Neuronal stem cell (in vitro differentiated cells): ENCODE data around the gene CUL1.

Experiments used
- DNase-seq: peaks from one replicate; pipeline ENCODE4 v3.0.0-alpha.2; 2013; ENCODE audit warnings: low spot score
- H2AFZ ChIP-seq: one replicate; pipeline ENCODE4 v1.6.1; 2013; ENCODE audit warnings: mild to moderate bottlenecking, low read length, inconsistent platforms
- H2AK5ac ChIP-seq: 2 replicates; pipeline ENCODE4 v1.6.1; 2013; ENCODE audit warnings: low read depth, mild to moderate bottlenecking, inconsistent platforms, low read length, moderate library complexity, mixed read lengths
- H2BK120ac ChIP-seq: 2 replicates; pipeline ENCODE4 v1.6.1; 2013; ENCODE audit warnings: low read depth, mild to moderate bottlenecking, inconsistent platforms, low read length, moderate library complexity, mixed read lengths
- H2BK12ac ChIP-seq: one replicate; pipeline ENCODE4 v1.6.1; 2013; ENCODE audit warnings: low read length, inconsistent platforms
- H2BK15ac ChIP-seq: 2 replicates; pipeline ENCODE4 v1.6.1; 2013; ENCODE audit warnings: mild to moderate bottlenecking, low read length, inconsistent platforms, mixed read lengths
- H2BK5ac ChIP-seq: one replicate; pipeline ENCODE4 v1.6.1; 2013; ENCODE audit warnings: inconsistent platforms, mild to moderate bottlenecking, low read length, moderate library complexity
- H3K14ac ChIP-seq: one replicate; pipeline ENCODE4 v1.6.1; 2013; ENCODE audit warnings: low read length, inconsistent platforms
- H3K18ac ChIP-seq: 2 replicates; pipeline ENCODE4 v1.6.1; 2013; ENCODE audit warnings: low read length, inconsistent platforms
- H3K23ac ChIP-seq: 2 replicates; pipeline ENCODE4 v1.6.1; 2013; ENCODE audit warnings: low read depth, mild to moderate bottlenecking, mixed read lengths, low read length, inconsistent platforms; ENCODE audit not compliant: poor library complexity
- H3K27ac ChIP-seq: replicated peaks from 3 replicates; pipeline ENCODE4 v1.5.1; 2013; ENCODE audit warnings: low read length, inconsistent platforms
- H3K27me3 ChIP-seq, 3 experiments: 2 replicates each; pipeline ENCODE4 v1.6.1; 2013; ENCODE audit warnings: low read length in 3 of 3, mild to moderate bottlenecking in 2 of 3, inconsistent platforms in 1 of 3, low read depth in 1 of 3, mixed read lengths in 1 of 3, moderate library complexity in 1 of 3; ENCODE audit not compliant: control insufficient read depth in 3 of 3, insufficient read depth in 3 of 3
- H3K36me3 ChIP-seq, 2 donors: replicated peaks in 1 of 2; 2 replicates each; pipeline ENCODE4 v1.6.1; 2013; ENCODE audit warnings: low read length in 2 of 2; ENCODE audit not compliant: control insufficient read depth in 2 of 2, insufficient read depth in 2 of 2
- H3K4ac ChIP-seq: 2 replicates; pipeline ENCODE4 v1.6.1; 2013; ENCODE audit warnings: inconsistent platforms, mild to moderate bottlenecking, low read length, moderate library complexity
- H3K4me1 ChIP-seq, 2 donors: 1 replicate in 1 of 2; 2 replicates in 1 of 2; pipeline ENCODE4 v1.6.1; 2013; ENCODE audit warnings: low read length in 2 of 2, low read depth in 1 of 2; ENCODE audit not compliant: control insufficient read depth in 2 of 2, insufficient read depth in 1 of 2
- H3K4me2 ChIP-seq: one replicate; pipeline ENCODE4 v1.6.1; 2013; ENCODE audit warnings: mild to moderate bottlenecking, low read length, inconsistent platforms; ENCODE audit not compliant: insufficient read depth, poor library complexity, severe bottlenecking
- H3K4me3 ChIP-seq, 2 donors: 2 replicates each; pipeline ENCODE4 v1.5.1; 2013; ENCODE audit warnings: low read length in 2 of 2, mild to moderate bottlenecking in 2 of 2, inconsistent platforms in 1 of 2, moderate library complexity in 1 of 2
- H3K79me1 ChIP-seq: one replicate; pipeline ENCODE4 v1.6.1; 2013; ENCODE audit warnings: low read depth, mild to moderate bottlenecking, inconsistent platforms, low read length, moderate library complexity
- H3K9ac ChIP-seq: one replicate; pipeline ENCODE4 v1.6.1; 2013; ENCODE audit warnings: mild to moderate bottlenecking, low read depth, low read length, inconsistent platforms; ENCODE audit not compliant: poor library complexity
- H3K9me3 ChIP-seq, 2 donors: replicated peaks in 1 of 2; 2 replicates each; pipeline versions ENCODE3 to v1.6.1; 2013; ENCODE audit warnings: low read length in 2 of 2, mild to moderate bottlenecking in 2 of 2, inconsistent platforms in 1 of 2, low read depth in 1 of 2, mixed read lengths in 1 of 2, moderate library complexity in 1 of 2; ENCODE audit not compliant: control insufficient read depth in 2 of 2, insufficient read depth in 1 of 2
- H4K8ac ChIP-seq: one replicate; pipeline ENCODE4 v1.6.1; 2013; ENCODE audit warnings: low read depth, mild to moderate bottlenecking, inconsistent platforms, low read length, moderate library complexity
- H4K91ac ChIP-seq: one replicate; pipeline ENCODE4 v1.6.1; 2013; ENCODE audit warnings: low read length, low read depth, mild to moderate bottlenecking, inconsistent platforms; ENCODE audit not compliant: poor library complexity
- WGBS, 2 donors: extraction: QIAGEN DNeasy Blood & Tissue Kit; methylation state at CpG; one replicate each; pipeline ENCODE4 v1.1.7; 2013; ENCODE audit warnings: missing lambda C conversion rate in 2 of 2, mixed read lengths in 1 of 2; ENCODE audit not compliant: insufficient read length in 2 of 2, insufficient replicate concordance in 1 of 2; ENCODE audit errors: extremely low coverage in 2 of 2; 5-methylcytosine and 5-hydroxymethylcytosine counted together

The CUL1 gene

DNA sequence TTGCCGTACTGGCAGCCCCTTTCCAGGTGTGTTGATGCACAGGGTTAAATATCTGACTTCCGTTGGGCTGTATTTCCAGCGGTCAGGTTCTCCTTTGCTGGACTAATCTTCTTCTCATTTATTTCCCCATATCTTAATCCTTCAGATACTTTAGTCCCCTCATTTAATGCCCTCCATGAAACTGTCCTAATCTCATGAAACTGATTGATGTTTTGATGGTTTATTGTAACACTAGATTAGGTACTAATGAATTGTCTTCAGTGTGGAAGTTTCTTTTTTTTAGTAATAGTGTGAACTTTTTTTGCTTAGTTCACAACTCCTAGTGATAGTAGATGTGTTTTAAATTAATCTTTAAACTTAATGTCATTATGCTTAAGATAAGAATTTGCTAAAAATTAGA is 6.3 kb downstream of the CUL1 start:
- H3K4me2 ChIP-seq, result no peak overlapping the region
- no peak overlapping the region for H4K8ac ChIP-seq
- H3K79me1 ChIP-seq, result peaks cover 3% of the 10 kb centered on the region
- no CpG with 5 or more reads among the region's 3 CpGs for WGBS, 2 donors
- H4K91ac ChIP-seq, result no peak overlapping the region
- no peak overlapping the region for H3K27ac ChIP-seq
- H2AK5ac ChIP-seq, result no peak overlapping the region
- H3K9me3 ChIP-seq, result no peaks in the 10 kb centered on the region
- no peak overlapping the region for H3K4me3 ChIP-seq
- no peak for DNase-seq
- no peak overlapping the region for H3K4ac ChIP-seq
- no peak overlapping the region for H2BK5ac ChIP-seq
- peaks cover 0 to 4% of the 10 kb centered on the region in 2 donors for H3K36me3 ChIP-seq
- no peak overlapping the region for H2BK12ac ChIP-seq
- H2AFZ ChIP-seq, result no peak overlapping the region
- no peak overlapping the region for H2BK15ac ChIP-seq
- no peak overlapping the region for H3K18ac ChIP-seq
- no peak overlapping the region for H3K23ac ChIP-seq
- no peak overlapping the region for H3K9ac ChIP-seq
- no peaks in the 10 kb centered on the region for H3K27me3 ChIP-seq
- peaks cover 8 to 15% of the 10 kb centered on the region in 2 donors for H3K4me1 ChIP-seq
- no peak overlapping the region for H2BK120ac ChIP-seq
- H3K14ac ChIP-seq, result no peak overlapping the region

DNA sequence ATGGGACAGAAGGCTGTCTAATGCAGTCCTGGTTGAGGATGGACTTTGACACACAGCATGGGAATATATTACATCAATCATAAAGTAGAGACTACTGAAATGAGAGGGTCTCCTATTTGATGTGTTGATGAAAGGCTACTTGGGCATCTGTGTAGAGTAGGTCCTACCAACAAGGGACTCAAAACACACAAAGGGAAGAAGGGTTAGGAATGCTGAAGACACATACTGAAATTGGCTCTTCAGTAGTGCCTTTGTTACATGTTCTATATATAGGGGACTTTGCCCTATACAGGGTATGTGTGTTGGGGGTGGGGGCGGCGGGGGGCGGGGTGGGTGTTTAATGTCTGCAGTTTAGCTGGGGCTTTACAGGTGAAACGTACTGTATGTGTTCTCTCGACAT is 7.7 kb downstream of the CUL1 start:
- peaks cover 3% of the 10 kb centered on the region for H3K79me1 ChIP-seq
- H2BK5ac ChIP-seq, result no peak overlapping the region
- no peak overlapping the region for H2BK120ac ChIP-seq
- no peak overlapping the region for H3K18ac ChIP-seq
- H2BK15ac ChIP-seq, result no peak overlapping the region
- no peaks in the 10 kb centered on the region for H3K27me3 ChIP-seq
- no peak overlapping the region for H2AK5ac ChIP-seq
- no peak overlapping the region for H3K23ac ChIP-seq
- H3K9me3 ChIP-seq, result no peaks in the 10 kb centered on the region
- H3K14ac ChIP-seq, result no peak overlapping the region
- H3K4ac ChIP-seq, result no peak overlapping the region
- H3K4me2 ChIP-seq, result no peak overlapping the region
- H4K91ac ChIP-seq, result no peak overlapping the region
- no peak overlapping the region for H2BK12ac ChIP-seq
- no CpG with 5 or more reads among the region's 5 CpGs for WGBS, 2 donors
- peaks cover 0 to 4% of the 10 kb centered on the region in 2 donors for H3K36me3 ChIP-seq
- no peak overlapping the region for H2AFZ ChIP-seq
- H3K4me3 ChIP-seq, result no peak overlapping the region
- no peak overlapping the region for H3K27ac ChIP-seq
- H4K8ac ChIP-seq, result no peak overlapping the region
- peaks cover 2 to 13% of the 10 kb centered on the region in 2 donors for H3K4me1 ChIP-seq
- no peak for DNase-seq
- no peak overlapping the region for H3K9ac ChIP-seq

DNA sequence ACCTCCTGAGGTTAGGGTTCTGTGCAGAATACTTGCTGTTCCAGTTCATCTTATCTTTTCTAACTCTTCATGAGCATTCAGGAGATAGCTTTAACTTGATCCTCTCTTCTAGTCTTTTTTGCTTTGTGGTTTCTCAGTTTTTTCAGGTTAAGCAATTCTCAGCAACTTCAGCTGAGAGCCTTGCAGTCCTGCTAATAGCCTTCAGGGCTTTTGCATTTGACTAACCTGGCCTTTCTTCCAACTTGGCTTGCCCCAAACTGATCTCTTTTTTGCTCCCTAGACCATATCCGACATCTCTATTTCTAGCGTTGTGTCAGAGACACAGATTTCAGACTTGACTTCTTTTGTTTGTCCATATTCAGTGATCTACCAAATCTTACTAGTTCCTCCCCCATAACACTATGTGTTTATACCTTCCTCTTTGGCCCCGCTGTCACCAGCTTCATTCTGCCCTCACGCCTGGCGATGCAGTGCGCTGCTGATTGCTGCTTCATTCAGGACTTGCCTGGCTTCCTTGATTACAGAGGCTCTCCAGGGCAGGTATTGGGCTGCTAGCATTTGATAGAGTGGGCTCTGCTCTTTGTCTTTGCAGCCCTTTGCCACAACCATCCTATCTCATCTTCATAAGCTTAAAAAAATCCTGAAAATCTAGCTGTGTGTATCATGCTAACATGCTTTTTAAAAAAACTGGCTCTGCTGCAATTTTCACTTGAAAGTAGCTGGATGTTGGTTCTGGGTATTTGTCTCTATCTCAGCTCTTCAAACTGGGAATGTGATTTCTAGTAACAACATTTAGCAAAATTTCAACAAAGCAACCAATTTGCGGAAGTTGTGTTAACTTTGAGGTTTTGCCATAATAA is 9.6 kb downstream of the CUL1 start:
- Histone ChIP-seq H4K91ac (no peak overlapping the region), H3K9ac (no peak overlapping the region), H3K4me2 (no peak overlapping the region), H3K4me1 (peaks cover 0 to 7% of the 10 kb centered on the region in 2 donors), H3K9me3 (no peaks in the 10 kb centered on the region), H2AK5ac (no peak overlapping the region), H3K27me3 (no peaks in the 10 kb centered on the region), H3K4me3 (no peak overlapping the region), H3K14ac (no peak overlapping the region), H4K8ac (no peak overlapping the region), H3K27ac (no peak overlapping the region), H3K4ac (no peak overlapping the region), H2BK15ac (no peak overlapping the region), H2AFZ (no peak overlapping the region), H3K79me1 (peaks cover 3% of the 10 kb centered on the region), H2BK5ac (no peak overlapping the region), H3K18ac (no peak overlapping the region), H3K23ac (no peak overlapping the region), H3K36me3 (peaks cover 0 to 4% of the 10 kb centered on the region in 2 donors), H2BK120ac (no peak overlapping the region), H2BK12ac (no peak overlapping the region)
- WGBS, 2 donors, result no CpG with 5 or more reads among the region's 7 CpGs
- DNase-seq, result no peak

DNA sequence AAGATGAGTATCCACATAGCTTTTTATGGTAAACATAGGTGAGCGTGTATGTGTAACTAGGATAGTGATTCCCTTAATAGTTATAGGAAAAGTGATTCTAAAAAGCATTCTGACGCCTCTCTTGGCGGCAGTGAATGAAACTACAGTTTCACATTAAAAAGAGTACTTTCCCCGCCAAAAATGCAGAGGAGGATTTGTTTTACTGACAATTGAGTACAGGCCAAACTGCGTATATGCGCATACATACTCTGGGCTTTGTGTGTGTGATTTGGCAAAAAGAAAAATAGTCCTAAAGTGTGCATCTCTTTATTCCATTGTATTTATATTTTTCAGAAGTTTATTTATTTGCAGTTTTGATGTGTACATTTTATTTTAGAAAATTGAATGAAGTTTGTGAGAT is 10.3 kb downstream of the CUL1 start:
- Histone ChIP-seq H4K8ac (no peak overlapping the region), H3K4ac (no peak overlapping the region), H3K9me3 (no peaks in the 10 kb centered on the region), H3K23ac (no peak overlapping the region), H3K4me2 (no peak overlapping the region), H2BK120ac (no peak overlapping the region), H3K27ac (no peak overlapping the region), H3K14ac (no peak overlapping the region), H2AK5ac (no peak overlapping the region), H3K27me3 (no peaks in the 10 kb centered on the region), H2BK15ac (no peak overlapping the region), H3K36me3 (peaks cover 0 to 4% of the 10 kb centered on the region in 2 donors), H4K91ac (no peak overlapping the region), H3K79me1 (peaks cover 3% of the 10 kb centered on the region), H3K18ac (no peak overlapping the region), H2BK5ac (no peak overlapping the region), H3K9ac (no peak overlapping the region), H3K4me1 (peaks cover 0 to 7% of the 10 kb centered on the region in 2 donors), H2BK12ac (no peak overlapping the region), H3K4me3 (no peak overlapping the region), H2AFZ (no peak overlapping the region)
- DNase-seq, result no peak
- no CpG with 5 or more reads among the region's 6 CpGs for WGBS, 2 donors
